Endodermal cell (in vitro differentiated cells): Measurements from ENCODE around the gene DDX11. TPM values are rescaled to one million over a fixed set of nuclear protein-coding genes. Genes with fewer than 3 reads are reported as not detected.
"Not testable (repeated sequence)": the region's sequence is repeated elsewhere in the genome, so short reads cannot be mapped to it uniquely, and the experiment has no call there.

Experiments used
- DNase-seq: peaks from one replicate; pipeline ENCODE4 v3.0.0-alpha.2; 2017
- H3K27ac ChIP-seq: 2 replicates; pipeline ENCODE4 v1.5.1; 2013; ENCODE audit warnings: mild to moderate bottlenecking, low read depth, low read length, moderate library complexity
- H3K27me3 ChIP-seq: 2 replicates; pipeline ENCODE4 v1.6.1; 2013; ENCODE audit warnings: mild to moderate bottlenecking, low read length, moderate library complexity; ENCODE audit not compliant: insufficient read depth, control insufficient read depth, poor library complexity, severe bottlenecking
- H3K36me3 ChIP-seq: 2 replicates; pipeline ENCODE4 v1.7.0; 2013; ENCODE audit warnings: mild to moderate bottlenecking, low read length, moderate library complexity; ENCODE audit not compliant: control insufficient read depth, insufficient read depth
- H3K4me1 ChIP-seq: one replicate; pipeline ENCODE4 v1.7.0; 2013; ENCODE audit warnings: low read length; ENCODE audit not compliant: control insufficient read depth, insufficient read depth
- H3K4me3 ChIP-seq: 2 replicates; pipeline ENCODE4 v1.5.1; 2013; ENCODE audit warnings: mild to moderate bottlenecking, low read length, moderate library complexity
- H3K9ac ChIP-seq: 2 replicates; pipeline ENCODE4 v1.6.1; 2013; ENCODE audit warnings: mild to moderate bottlenecking, low read length, moderate library complexity; ENCODE audit not compliant: poor library complexity, severe bottlenecking; ENCODE audit errors: extremely low read depth
- H3K9me3 ChIP-seq: 2 replicates; pipeline ENCODE4 v1.6.1; 2013; ENCODE audit warnings: mild to moderate bottlenecking, low read length, moderate library complexity; ENCODE audit not compliant: control insufficient read depth
- H3K27ac Mint-ChIP-seq: 2 replicates; pipeline ENCODE4 v1.8.0; 2020; ENCODE audit warnings: mixed read lengths
- H3K27me3 Mint-ChIP-seq: 2 replicates; pipeline ENCODE4 v1.8.0; 2021; ENCODE audit warnings: mild to moderate bottlenecking, mixed read lengths; ENCODE audit not compliant: insufficient read depth
- H3K36me3 Mint-ChIP-seq: 2 replicates; pipeline ENCODE4 v1.8.0; 2020; ENCODE audit warnings: low read depth, mixed read lengths
- H3K4me1 Mint-ChIP-seq: 2 replicates; pipeline ENCODE4 v1.8.0; 2020; ENCODE audit warnings: mixed read lengths
- H3K4me3 Mint-ChIP-seq: 2 replicates; pipeline ENCODE4 v1.8.0; 2020; ENCODE audit warnings: mild to moderate bottlenecking, moderate library complexity, mixed read lengths
- H3K9me3 Mint-ChIP-seq: 2 replicates; pipeline ENCODE4 v1.8.0; 2020; ENCODE audit warnings: mild to moderate bottlenecking, mixed read lengths
- CTCF ChIP-seq: fragments of 200-600 bp; sonication (generic); conservative IDR thresholded peaks from 2 replicates; pipeline ENCODE4 v1.5.0; 2021; ENCODE audit warnings: antibody characterized with exemption, mild to moderate bottlenecking
- WGBS, 2 experiments: methylation state at CpG; one replicate each; pipeline versions ENCODE4 v1.1.5 to v1.1.7; 2013; ENCODE audit warnings: missing lambda C conversion rate in 2 of 2, mixed read lengths in 1 of 2; ENCODE audit not compliant: insufficient coverage in 1 of 2, insufficient read length in 1 of 2; 5-methylcytosine and 5-hydroxymethylcytosine counted together
- total RNA-seq, 2 donors: library from RNA; stranded (reverse); fragmentation: NEBNext Ultra II Directional in 1 of 2; extraction: Animal tissue kit (Norgen Biotek cat#: 25700) in 1 of 2; gene quantifications; 2 replicates in 1 of 2; 3 replicates in 1 of 2; pipeline ENCODE4 v1.2.1, GENCODE V29; 2021

DDX11 gene
- total RNA-seq, 2 donors from 2014 or later, result 136 to 298 TPM

- peaks cover 17% of the 10 kb centered on the region for H3K4me1 Mint-ChIP-seq
- DNase-seq, result peak; percentile 34
- H3K4me3 ChIP-seq, H3K27ac ChIP-seq, H3K4me3 Mint-ChIP-seq, H3K9me3 ChIP-seq, H3K27me3 ChIP-seq, H3K9ac ChIP-seq, H3K4me1 ChIP-seq, H3K27ac Mint-ChIP-seq, H3K9me3 Mint-ChIP-seq, H3K27me3 Mint-ChIP-seq, H3K36me3 Mint-ChIP-seq, H3K36me3 ChIP-seq: not testable (repeated sequence)
- 98 to 100% methylated on average over 9 to 23 of the region's 53 CpGs for WGBS, 2 experiments
These were observed 2.5 kb upstream of the DDX11 start for GRCh38 chr12:31070971-31071740.

GRCh38 chr12:31072962-31073361 lies 698 bp upstream of the DDX11 start:
- H3K4me1 Mint-ChIP-seq, result peaks cover 20% of the 10 kb centered on the region
- H3K36me3 Mint-ChIP-seq, result peaks cover 19% of the 10 kb centered on the region
- not testable (repeated sequence) for H3K9me3 Mint-ChIP-seq, H3K27ac Mint-ChIP-seq, H3K36me3 ChIP-seq, H3K27me3 Mint-ChIP-seq, H3K4me1 ChIP-seq, H3K27me3 ChIP-seq, H3K9me3 ChIP-seq, H3K27ac ChIP-seq
- DNase-seq, result peak; percentile 64
- peak overlapping the region; percentile 86 for H3K4me3 Mint-ChIP-seq
- 80 to 96% methylated on average over 3 to 5 of the region's 6 CpGs for WGBS, 2 experiments
- H3K9ac ChIP-seq, result peak overlapping the region; percentile 70
- peak overlapping the region; percentile 88 for H3K4me3 ChIP-seq

- not testable (repeated sequence) for H3K27me3 Mint-ChIP-seq, H3K4me1 ChIP-seq, H3K9me3 Mint-ChIP-seq, H3K9me3 ChIP-seq, H3K36me3 ChIP-seq, H3K27me3 ChIP-seq
- peak overlapping the region; percentile 86 for H3K4me3 Mint-ChIP-seq
- DNase-seq, result peak; percentile 82
- peak overlapping the region; percentile 98 for H3K27ac Mint-ChIP-seq
- H3K4me3 ChIP-seq, result peak overlapping the region; percentile 88
- H3K36me3 Mint-ChIP-seq, result peaks cover 28% of the 10 kb centered on the region
- peak overlapping the region; percentile 70 for H3K9ac ChIP-seq
- peaks cover 20% of the 10 kb centered on the region for H3K4me1 Mint-ChIP-seq
- peak overlapping the region; percentile 85 for H3K27ac ChIP-seq
- peak; percentile 86 for TF ChIP-seq CTCF
- 0 to 4% methylated on average over 6 to 16 of the region's 16 CpGs for WGBS, 2 experiments
These were observed 744 bp downstream of the DDX11 start for GRCh38 chr12:31074333-31074874.

GRCh38 chr12:31076150-31076549 lies 2.5 kb downstream of the DDX11 start:
- peaks cover 44% of the 10 kb centered on the region for H3K36me3 Mint-ChIP-seq
- not testable (repeated sequence) for H3K4me1 ChIP-seq, H3K9ac ChIP-seq, H3K27ac ChIP-seq, H3K4me3 Mint-ChIP-seq, H3K36me3 ChIP-seq, H3K9me3 ChIP-seq, DNase-seq, H3K27me3 Mint-ChIP-seq, H3K9me3 Mint-ChIP-seq, H3K27me3 ChIP-seq, H3K27ac Mint-ChIP-seq, H3K4me3 ChIP-seq
- peaks cover 34% of the 10 kb centered on the region for H3K4me1 Mint-ChIP-seq
- WGBS, 2 experiments, result 68 to 90% methylated on average over 3 to 10 of the region's 11 CpGs

GRCh38 chr12:31077095-31077494 lies 3.4 kb downstream of the DDX11 start:
- not testable (repeated sequence) for H3K27me3 Mint-ChIP-seq, H3K9ac ChIP-seq, H3K9me3 Mint-ChIP-seq, H3K9me3 ChIP-seq, H3K4me3 Mint-ChIP-seq, H3K4me3 ChIP-seq, H3K27me3 ChIP-seq, H3K36me3 ChIP-seq, H3K4me1 ChIP-seq, H3K27ac ChIP-seq
- peak; percentile 18 for DNase-seq
- peaks cover 34% of the 10 kb centered on the region for H3K4me1 Mint-ChIP-seq
- 93 to 100% methylated on average over 1 to 3 of the region's 4 CpGs for WGBS, 2 experiments
- peak overlapping the region; percentile 59 for H3K27ac Mint-ChIP-seq
- H3K36me3 Mint-ChIP-seq, result peaks cover 44% of the 10 kb centered on the region
